ENCODE measurements around the gene GID8. TPM values are rescaled to one million over a fixed set of nuclear protein-coding genes. Genes with fewer than 3 reads are reported as not detected.

The GID8 gene
- total RNA-seq, 4 donors from 2014 or later = 23.4 to 33.4 (median 29.7) TPM

- Histone ChIP-seq H3K4me1 (peaks cover 0 to 69% (median 57%) of the 10 kb centered on the region in 4 donors), H3K36me3 (peaks cover 0 to under 1% (median 0%) of the 10 kb centered on the region in 3 donors), H3K9me3 (no peaks in the 10 kb centered on the region), H3K4me3 (peak overlapping the region; percentile 5 to 56 (median 48)), H3K27ac (peak overlapping the region in 3 of 4 donors; percentile 82 to 100 (median 96)), H3K27me3 (no peaks in the 10 kb centered on the region)
- WGBS, 2 donors = 46 to 50% methylated on average over 14 of the region's 14 CpGs
- no peak for DNase-seq (ENCODE audit: low spot score in 2 of 2)
- TF ChIP-seq CTCF (IDR thresholded peaks at IDR 0.05) = no peak
- TF ChIP-seq POLR2A (IDR thresholded peaks at IDR 0.05) = no peak
- TF ChIP-seq EP300 (IDR thresholded peaks at IDR 0.05) = no peak
Measured at GRCh38 chr20:62928246-62928939, 9.6 kb upstream of the GID8 start.

- DNase-seq (ENCODE audit: low spot score in 2 of 2) = peak; percentile 42 to 43
- Histone ChIP-seq H3K36me3 (peaks cover 0 to 8% (median 0%) of the 10 kb centered on the region in 3 donors), H3K4me1 (peaks cover 0 to 68% (median 50%) of the 10 kb centered on the region in 4 donors), H3K4me3 (peak overlapping the region; percentile 5 to 56 (median 48)), H3K27ac (peak overlapping the region; percentile 1 to 100 (median 89)), H3K9me3 (no peaks in the 10 kb centered on the region), H3K27me3 (no peaks in the 10 kb centered on the region)
- WGBS, 2 donors = 4 to 7% methylated on average over 28 to 29 of the region's 44 CpGs
- TF ChIP-seq EP300 (IDR thresholded peaks at IDR 0.05) = peak in 1 of 2 donors; percentile 52
- TF ChIP-seq POLR2A (IDR thresholded peaks at IDR 0.05) = no peak
Measured at GRCh38 chr20:62929051-62929538, 8.9 kb upstream of the GID8 start.

GRCh38 chr20:62931464-62931863 is 6.5 kb upstream of the GID8 start:
- Histone ChIP-seq H3K4me3 (no peak overlapping the region), H3K9me3 (no peaks in the 10 kb centered on the region), H3K27me3 (no peaks in the 10 kb centered on the region), H3K4me1 (peaks cover 0 to 80% (median 55%) of the 10 kb centered on the region in 4 donors), H3K27ac (peak overlapping the region in 3 of 4 donors; percentile 22 to 100 (median 96)), H3K36me3 (peaks cover 0 to 19% (median 0%) of the 10 kb centered on the region in 3 donors)
- no peak for DNase-seq (ENCODE audit: low spot score in 2 of 2)
- TF ChIP-seq CTCF (IDR thresholded peaks at IDR 0.05) (no peak), POLR2A (IDR thresholded peaks at IDR 0.05) (no peak), EP300 (IDR thresholded peaks at IDR 0.05) (no peak)
- 79 to 81% methylated on average over 9 of the region's 9 CpGs for WGBS, 2 donors

- TF ChIP-seq POLR2A (IDR thresholded peaks at IDR 0.05) (no peak), EP300 (IDR thresholded peaks at IDR 0.05) (no peak), CTCF (IDR thresholded peaks at IDR 0.05) (no peak)
- Histone ChIP-seq H3K4me1 (peaks cover 0 to 64% (median 39%) of the 10 kb centered on the region in 4 donors), H3K4me3 (no peak overlapping the region), H3K36me3 (peaks cover 0 to 19% (median 0%) of the 10 kb centered on the region in 3 donors), H3K9me3 (no peaks in the 10 kb centered on the region), H3K27ac (no peak overlapping the region), H3K27me3 (no peaks in the 10 kb centered on the region)
- WGBS, 2 donors = 74 to 79% methylated on average over 3 of the region's 3 CpGs
- DNase-seq (ENCODE audit: low spot score in 2 of 2) = no peak
Measured at GRCh38 chr20:62933966-62934365, 4.0 kb upstream of the GID8 start.

GRCh38 chr20:62935204-62935967 is 2.6 kb upstream of the GID8 start:
- no peak for TF ChIP-seq EP300 (IDR thresholded peaks at IDR 0.05)
- no peak for TF ChIP-seq POLR2A (IDR thresholded peaks at IDR 0.05)
- no peak for TF ChIP-seq CTCF (IDR thresholded peaks at IDR 0.05)
- Histone ChIP-seq H3K9me3 (no peaks in the 10 kb centered on the region), H3K4me3 (no peak overlapping the region), H3K4me1 (peaks cover 0 to 64% (median 37%) of the 10 kb centered on the region in 4 donors), H3K27me3 (no peaks in the 10 kb centered on the region), H3K27ac (peak overlapping the region in 1 of 4 donors; percentile 3), H3K36me3 (peaks cover 0 to 19% (median 0%) of the 10 kb centered on the region in 3 donors)
- no peak for DNase-seq (ENCODE audit: low spot score in 2 of 2)
- 74 to 78% methylated on average over 12 of the region's 12 CpGs for WGBS, 2 donors
